Cardiac septum (tissue), 1 donor: ENCODE data around the gene TUBA4A. TPM values are rescaled to one million over a fixed set of nuclear protein-coding genes. Genes with fewer than 3 reads are reported as not detected.

Experiments used
- DNase-seq: peaks from one replicate; pipeline ENCODE4 v3.0.0-alpha.2; 2020; ENCODE audit warnings: low spot score
- intact Hi-C: fragments of 100-400 bp; cut with DNase I; formaldehyde crosslinking; loops from one replicate; pipeline ENCODE4 v1.14.0; 2022
- long read RNA-seq: library from polyadenylated mRNA; unstranded; transcript quantifications from one replicate; pipeline ENCODE4 v2.0.0, GENCODE V29; 2021
- total RNA-seq: library from RNA; stranded (reverse); fragmentation: NEBNext Ultra II Directional; extraction: Animal tissue kit (Norgen Biotek cat#: 25700); gene quantifications from one replicate; pipeline ENCODE4 v1.2.1, GENCODE V29; 2021
- donor health status: DM: no; HTN: no; CAD: no.

Gene TUBA4A
- 164 TPM for total RNA-seq
- long read RNA-seq, transcript TUBA4A-201 (4 exons, 2,162 nt), result major isoform, 89 of 153 reads
- long read RNA-seq, partial matches to known transcripts, result 26 of 153 reads
- long read RNA-seq, other reads (novel, unspliced or antisense), result 34 of 153 reads

DNA sequence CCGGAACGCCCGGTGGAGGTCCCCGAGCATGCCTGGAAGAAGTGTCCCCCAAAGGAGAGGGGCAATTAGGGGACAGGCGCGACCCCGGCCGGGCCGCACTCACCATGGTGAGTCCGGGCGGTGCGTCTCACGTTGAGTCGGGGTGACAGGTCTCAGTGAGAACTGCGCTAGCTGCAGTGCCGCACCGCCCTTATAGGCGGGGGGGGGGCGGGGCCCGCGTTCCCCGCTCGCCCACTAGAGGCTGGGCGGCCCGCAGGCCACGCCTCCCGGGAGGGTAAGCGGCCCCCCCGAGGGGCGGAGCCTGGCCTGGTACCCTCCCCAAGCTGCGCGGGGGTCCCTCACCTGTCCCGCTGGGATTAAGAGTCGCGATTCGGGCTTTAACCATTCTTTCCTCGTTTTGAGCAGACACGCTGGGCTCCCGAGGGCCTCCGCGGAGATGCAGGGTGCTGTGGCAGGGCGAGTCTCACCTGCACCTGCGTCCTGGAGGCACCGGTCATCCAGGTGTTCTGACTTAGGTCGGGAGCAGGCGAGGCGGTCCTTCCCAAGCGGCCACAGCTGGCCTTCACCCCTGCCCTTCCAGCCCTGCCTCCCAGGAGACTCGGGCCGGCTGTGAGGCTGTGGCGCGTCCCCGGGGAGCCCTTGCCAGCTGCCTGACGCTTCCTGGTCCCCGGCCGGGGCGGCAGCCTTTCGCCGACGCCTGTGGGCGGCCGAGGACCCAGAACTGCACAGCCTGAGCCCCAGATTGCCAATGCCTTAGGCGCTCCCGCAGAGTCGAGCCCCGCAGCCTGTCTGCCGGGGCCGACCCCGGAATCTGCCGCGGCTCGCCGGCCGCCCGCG is at the start of gene TUBA4A:
TSS of gene TUBA4A (minus strand) at position 166 of the 837 bp plus-strand sequence. CDS start at position 106, 60 bp downstream.
- DNase-seq, result peak; percentile 95
- intact Hi-C loops, result loop anchor here (2.0 kb wide), 2 partner anchors 25 to 37 kb away; partner anchors contain the start of gene DNAJB2

GRCh38 chr2:219302412-219302968 is 48.8 kb upstream of the TUBA4A start:
- DNase-seq, result peak; percentile 74
- intact Hi-C loops, result loop anchor here (5.0 kb wide), 1 partner anchor 245 kb away; no protein-coding TSS in a partner anchor

GRCh38 chr2:219300022-219300421 is 46.3 kb upstream of the TUBA4A start:
- DNase-seq, result peak; percentile 39
- intact Hi-C loops, result loop anchor here (5.0 kb wide), 1 partner anchor 243 kb away; no protein-coding TSS in a partner anchor

GRCh38 chr2:219299372-219299760 is 45.6 kb upstream of the TUBA4A start:
- intact Hi-C loops, result loop anchor here (5.0 kb wide), 1 partner anchor 72 kb away; the partner anchor contains the start of genes ANKZF1 and ATG9A

DNA sequence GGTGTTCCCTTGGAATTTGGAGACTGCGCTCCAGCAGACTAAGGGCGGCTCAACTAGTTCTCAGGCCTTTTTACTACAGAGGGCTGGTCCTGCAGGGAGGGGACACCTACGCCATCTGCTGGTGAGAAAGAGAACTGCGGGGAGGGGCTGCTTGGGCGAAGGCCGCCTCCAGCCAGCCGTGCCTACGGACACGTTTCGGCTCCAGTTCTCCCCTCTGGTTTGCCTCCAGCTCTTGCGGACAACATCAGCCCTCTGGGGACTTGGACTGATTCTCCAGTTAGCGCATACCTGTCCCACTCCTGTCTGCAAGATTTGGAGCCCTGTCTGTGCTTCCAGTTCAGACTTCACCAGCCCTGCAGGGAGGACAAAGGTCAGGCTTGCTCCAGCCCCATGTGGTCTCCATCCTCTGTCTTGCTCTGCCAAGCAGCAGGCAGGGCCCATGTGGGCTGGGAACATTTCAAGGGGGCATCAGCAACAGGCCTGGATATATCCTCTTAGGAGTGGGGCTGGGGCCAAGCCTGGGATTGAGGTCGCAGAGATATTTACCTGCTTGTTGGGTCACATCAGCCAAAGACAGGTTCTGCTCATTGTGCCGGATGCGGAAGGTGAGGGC is 45.1 kb upstream of the TUBA4A start:
- intact Hi-C loops, result loop anchor here (5.0 kb wide), 1 partner anchor 72 kb away; the partner anchor contains the start of genes ANKZF1 and ATG9A
- peak; percentile 93 for DNase-seq

More at GRCh38 chr2:219299372-219299760, 45.6 kb upstream of the TUBA4A start:
- no peak for DNase-seq

DNA sequence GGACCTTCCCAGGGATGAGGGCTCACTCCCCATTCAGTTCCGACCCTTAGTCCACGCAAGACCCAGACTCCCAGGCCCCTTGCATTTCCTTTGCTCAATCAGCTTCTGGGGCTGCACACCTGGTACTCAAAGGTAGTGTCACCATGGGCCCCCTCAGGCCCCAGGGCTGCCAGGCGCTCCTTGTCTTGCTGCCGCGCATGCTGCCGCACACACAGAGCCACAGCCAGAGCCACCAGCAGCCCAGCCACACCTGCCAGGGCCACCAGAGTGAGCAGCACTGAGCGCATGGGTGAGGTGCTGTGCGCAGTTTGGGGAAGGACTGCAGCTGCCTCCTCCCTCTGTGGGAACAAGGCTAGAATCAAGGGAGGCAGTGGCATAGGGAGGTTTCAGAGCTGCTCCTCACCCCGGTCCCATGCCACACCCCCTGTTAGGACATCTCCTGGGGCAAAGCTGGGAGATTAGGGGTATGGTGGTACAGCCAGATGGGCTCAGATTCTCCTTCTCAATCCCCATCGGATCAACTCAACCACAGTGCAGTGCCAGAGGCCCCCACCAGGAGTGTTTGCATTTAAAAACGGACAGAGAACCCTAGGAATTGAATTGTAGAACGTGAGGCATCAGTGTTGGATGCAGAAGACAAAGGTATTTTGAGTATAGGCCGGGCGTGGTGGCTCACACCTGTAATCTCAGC is 44.2 kb upstream of the TUBA4A start:
- intact Hi-C loops, result loop anchor here (5.0 kb wide), 1 partner anchor 71 kb away; the partner anchor contains the start of genes ANKZF1 and ATG9A
- peak; percentile 73 for DNase-seq

DNA sequence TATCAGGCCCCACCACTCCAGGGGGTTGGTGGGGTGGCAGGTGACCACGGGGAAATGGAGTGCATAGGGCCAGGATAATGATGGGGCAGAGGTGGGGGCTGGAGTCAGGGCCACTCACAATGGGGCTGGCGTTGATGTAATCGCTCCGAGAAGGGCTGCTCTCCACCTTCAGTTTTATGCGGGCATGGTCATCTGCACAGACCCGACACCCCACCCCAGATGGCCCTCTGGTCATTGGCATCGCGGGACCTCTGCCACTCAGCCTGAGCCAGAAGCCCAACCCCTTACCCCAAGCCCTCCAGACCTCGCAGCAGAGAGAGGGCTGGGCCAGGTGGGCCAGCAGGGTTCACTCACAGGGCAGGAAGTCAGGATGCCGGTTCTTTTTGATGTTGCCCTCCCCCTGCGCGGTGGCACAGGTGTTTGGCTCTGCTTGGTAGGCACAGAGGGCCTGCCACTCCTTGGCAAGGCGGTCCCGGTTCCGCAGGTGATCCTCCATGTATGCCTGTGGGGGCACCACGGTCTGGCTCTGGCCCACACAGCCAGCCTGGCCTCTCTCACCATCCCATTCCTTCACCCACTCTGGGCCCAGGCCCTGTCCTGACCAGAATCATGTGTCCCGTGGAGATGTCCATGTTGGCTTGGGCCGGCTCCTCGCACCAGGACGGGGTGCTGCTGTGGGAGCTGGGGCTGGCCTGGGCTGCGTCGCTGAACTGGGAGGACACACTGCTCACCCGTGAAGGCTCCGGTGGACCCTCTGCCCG is 43.1 kb upstream of the TUBA4A start:
- peak; percentile 67 for DNase-seq
- intact Hi-C loops, result loop anchor here (5.0 kb wide), 1 partner anchor 70 kb away; the partner anchor contains the start of genes ANKZF1 and ATG9A

- DNase-seq, result peak; percentile 41
- intact Hi-C loops, result loop anchor here (5.0 kb wide), 1 partner anchor 69 kb away; the partner anchor contains the start of genes ANKZF1 and ATG9A
Observed at GRCh38 chr2:219296142-219296541, 42.4 kb upstream of the TUBA4A start.

DNA sequence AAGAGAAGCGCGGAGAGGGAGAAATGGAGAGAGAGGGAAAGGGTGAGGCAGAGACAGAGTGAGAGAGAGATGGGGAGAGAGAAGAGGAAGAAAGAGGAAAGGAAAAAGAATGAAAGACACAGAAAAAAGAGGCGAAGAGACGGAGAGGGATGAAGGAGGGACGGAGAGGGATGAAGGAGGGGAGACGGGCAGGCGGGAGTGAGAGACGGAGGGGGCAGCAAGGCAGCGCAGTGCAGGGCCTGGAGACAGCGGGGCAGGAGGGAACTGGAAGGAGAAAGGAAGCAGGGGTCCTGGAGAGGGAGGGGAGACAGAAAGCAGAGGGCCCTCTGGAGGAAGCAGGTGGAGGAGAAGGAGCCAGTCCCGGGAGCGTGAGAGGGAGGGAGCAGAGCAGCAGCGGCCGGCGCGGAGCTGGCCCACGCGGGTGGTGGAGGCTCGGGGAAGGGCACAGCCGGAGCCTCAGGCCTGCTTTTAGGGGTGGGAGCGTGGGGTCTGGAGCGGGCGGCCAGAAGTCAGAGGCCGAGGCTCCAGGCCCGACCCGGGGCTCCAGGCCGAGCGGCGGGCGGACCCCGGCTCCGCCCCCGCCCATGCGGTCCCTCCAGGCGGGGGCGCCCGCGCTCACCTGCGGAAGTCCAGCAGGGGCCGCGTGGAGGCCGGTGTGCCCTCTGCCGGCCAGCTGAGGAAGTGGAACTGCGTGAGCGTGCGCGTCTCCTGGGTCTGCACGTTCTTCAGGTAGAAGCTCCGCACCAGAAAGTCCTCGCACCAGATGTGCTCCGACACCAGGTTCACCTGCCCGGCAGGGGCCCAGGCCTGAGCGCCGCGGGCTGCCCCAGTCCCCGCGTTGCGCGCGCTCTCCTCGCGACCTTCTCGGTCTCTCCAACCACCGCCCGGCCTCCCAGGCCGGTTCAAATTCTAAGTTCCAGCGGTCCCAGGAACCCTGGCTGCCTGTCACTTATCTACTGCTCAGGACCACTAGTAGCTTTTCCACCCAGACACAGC is 40.9 kb upstream of the TUBA4A start:
- peak; percentile 97 for DNase-seq
- intact Hi-C loops, result loop anchor here (1.0 to 5.0 kb wide), 5 partner anchors 17 to 134 kb away; partner anchors contain the start of genes ANKZF1, ATG9A, CNPPD1 and GLB1L

- intact Hi-C loops, result loop anchor here (1.0 to 5.0 kb wide), 3 partner anchors 16 to 117 kb away; partner anchors contain the start of genes CNPPD1, GLB1L and STK16
- peak; percentile 17 for DNase-seq
Observed at GRCh38 chr2:219293736-219294231, 40.1 kb upstream of the TUBA4A start.

- intact Hi-C loops, result loop anchor here (5.0 kb wide), 1 partner anchor 45 kb away; the partner anchor contains the start of genes GLB1L and STK16
Observed at GRCh38 chr2:219292616-219293015, 38.9 kb upstream of the TUBA4A start.

DNA sequence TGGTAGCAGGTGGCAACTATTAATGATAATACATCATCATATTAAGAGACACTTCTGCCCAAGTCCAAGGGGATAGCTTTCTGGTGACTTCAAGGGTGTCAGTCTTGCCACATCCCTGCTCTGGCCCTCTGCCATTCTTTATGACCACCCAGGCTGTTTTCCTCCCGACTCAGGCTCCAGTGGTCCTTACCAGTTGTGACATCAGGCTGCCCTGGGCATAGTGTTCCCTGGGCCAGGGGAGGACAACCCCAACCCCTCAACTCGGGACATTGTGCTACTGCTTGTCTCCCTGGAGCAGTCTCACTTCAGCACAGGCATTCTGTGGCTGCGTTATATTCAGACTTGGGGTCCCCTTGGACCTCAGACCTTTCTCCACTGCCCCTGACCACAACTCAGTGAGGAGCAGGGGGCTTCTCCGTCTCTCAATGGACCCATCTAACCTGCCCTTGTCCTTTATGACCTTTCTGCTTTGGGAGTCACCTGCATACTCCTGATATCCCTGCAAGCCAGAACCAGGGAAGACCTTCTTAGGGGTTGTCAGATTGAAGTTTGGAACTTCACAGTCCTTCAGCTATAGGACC is 38.3 kb upstream of the TUBA4A start:
- intact Hi-C loops, result loop anchor here (5.0 kb wide), 1 partner anchor 45 kb away; the partner anchor contains the start of genes GLB1L and STK16
- DNase-seq, result no peak

More at GRCh38 chr2:219292616-219293015, 38.9 kb upstream of the TUBA4A start:
- DNase-seq, result no peak

GRCh38 chr2:219291394-219291793 is 37.7 kb upstream of the TUBA4A start:
- intact Hi-C loops, result loop anchor here (5.0 kb wide), 1 partner anchor 44 kb away; the partner anchor contains the start of genes GLB1L and STK16
- DNase-seq, result no peak

- DNase-seq, result peak; percentile 66
- intact Hi-C loops, result loop anchor here (5.0 kb wide), 1 partner anchor 43 kb away; the partner anchor contains the start of genes GLB1L and STK16
Observed at GRCh38 chr2:219290381-219291171, 36.9 kb upstream of the TUBA4A start.
